Muscle layer of colon (tissue), 2 donors: ENCODE results near the gene PPP6R2.

Experiments
- H3K27ac ChIP-seq: one replicate; pipeline ENCODE4 v1.7.0; 2013; ENCODE audit warnings: low read depth, mild to moderate bottlenecking, low read length, moderate library complexity
- H3K27me3 ChIP-seq, 2 donors: one replicate each; pipeline ENCODE4 v1.7.0; 2013; ENCODE audit warnings: low read length in 2 of 2, mild to moderate bottlenecking in 2 of 2; ENCODE audit not compliant: insufficient read depth in 2 of 2, control insufficient read depth in 1 of 2
- H3K36me3 ChIP-seq: one replicate; pipeline ENCODE4 v1.7.0; 2013; ENCODE audit warnings: mild to moderate bottlenecking, low read length; ENCODE audit not compliant: insufficient read depth
- H3K4me1 ChIP-seq: one replicate; pipeline ENCODE4 v1.7.0; 2013; ENCODE audit warnings: mild to moderate bottlenecking, low read length; ENCODE audit not compliant: insufficient read depth
- H3K4me3 ChIP-seq, 2 donors: one replicate each; pipeline ENCODE4 v1.7.0; 2013; ENCODE audit warnings: low read length in 2 of 2, low read depth in 1 of 2, mild to moderate bottlenecking in 1 of 2, moderate library complexity in 1 of 2
- H3K9ac ChIP-seq: one replicate; pipeline ENCODE4 v1.7.0; 2013; ENCODE audit warnings: low read length
- H3K9me3 ChIP-seq: one replicate; pipeline ENCODE4 v1.7.0; 2013; ENCODE audit warnings: mild to moderate bottlenecking, low read length
- donor health status: abdominal sarcoma.
- donor health status: Adenocarcinoma of cecum.

The PPP6R2 gene

DNA sequence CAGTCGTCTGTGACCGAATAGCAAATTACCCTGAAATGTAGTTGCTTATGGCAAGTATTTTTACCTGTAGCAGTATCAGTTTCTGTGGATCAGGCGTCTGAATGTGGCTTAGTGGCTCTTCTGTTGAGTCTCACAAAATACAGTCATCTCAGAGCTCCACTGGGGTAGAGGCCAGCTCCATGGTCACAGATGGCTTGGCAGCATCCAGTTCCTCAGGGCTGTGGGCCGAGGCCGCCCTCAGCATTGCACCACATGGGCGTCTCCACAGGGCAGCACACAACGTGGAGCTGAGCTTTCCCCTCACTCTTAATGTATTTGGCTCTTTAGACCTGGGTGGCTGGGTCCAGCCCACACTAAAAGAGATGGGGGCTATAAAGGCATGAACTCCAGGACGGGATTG, 73.9 kb downstream of the PPP6R2 start:
- no peak overlapping the region for H3K4me3 ChIP-seq
- H3K9me3 ChIP-seq, result no peaks in the 10 kb centered on the region
- H3K9ac ChIP-seq, result no peak overlapping the region
- H3K4me1 ChIP-seq, result no peaks in the 10 kb centered on the region
- no peaks in the 10 kb centered on the region for H3K27me3 ChIP-seq
- no peak overlapping the region for H3K27ac ChIP-seq
- H3K36me3 ChIP-seq, result peaks cover 72% of the 10 kb centered on the region

DNA sequence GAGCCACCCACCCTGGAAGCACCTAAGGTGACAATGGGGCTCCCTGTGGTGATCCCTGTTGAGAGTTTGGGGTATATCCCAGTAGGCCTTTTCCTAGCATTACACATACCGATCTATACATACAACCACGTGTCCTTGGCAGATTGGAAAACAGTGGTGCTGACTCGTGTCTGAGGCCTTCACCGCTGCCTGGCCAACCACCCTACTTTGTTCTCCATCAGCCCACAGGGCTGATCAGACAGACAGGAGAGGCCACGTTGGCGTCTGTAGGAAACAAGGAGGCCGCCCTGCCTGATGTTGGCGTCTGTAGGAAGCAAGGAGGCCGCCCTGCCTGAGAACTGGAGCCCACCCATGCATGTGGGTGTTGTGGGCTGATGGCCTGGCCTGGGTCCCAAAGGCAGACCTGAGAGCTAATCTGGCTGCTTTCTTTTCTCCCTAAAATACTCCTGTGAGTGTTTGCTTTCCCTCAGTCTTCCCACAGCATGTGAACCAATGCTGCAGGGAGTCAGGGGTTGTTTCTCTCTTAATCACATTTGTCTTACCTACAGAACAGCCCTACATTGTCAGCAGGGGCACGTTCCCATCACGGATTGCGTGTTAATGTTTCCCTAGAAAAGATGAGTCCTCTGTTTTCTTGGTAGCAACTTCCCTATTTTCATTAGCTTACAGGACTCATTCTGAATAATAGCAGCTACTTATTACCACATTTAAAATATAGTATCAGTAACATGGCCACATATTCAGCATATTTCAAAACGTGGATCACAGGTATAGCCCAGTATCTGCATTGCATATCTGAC, 74.5 kb downstream of the PPP6R2 start:
- Histone ChIP-seq H3K4me3 (no peak overlapping the region), H3K27ac (no peak overlapping the region), H3K9me3 (no peaks in the 10 kb centered on the region), H3K9ac (no peak overlapping the region), H3K4me1 (no peaks in the 10 kb centered on the region), H3K27me3 (no peaks in the 10 kb centered on the region), H3K36me3 (peaks cover 78% of the 10 kb centered on the region)

DNA sequence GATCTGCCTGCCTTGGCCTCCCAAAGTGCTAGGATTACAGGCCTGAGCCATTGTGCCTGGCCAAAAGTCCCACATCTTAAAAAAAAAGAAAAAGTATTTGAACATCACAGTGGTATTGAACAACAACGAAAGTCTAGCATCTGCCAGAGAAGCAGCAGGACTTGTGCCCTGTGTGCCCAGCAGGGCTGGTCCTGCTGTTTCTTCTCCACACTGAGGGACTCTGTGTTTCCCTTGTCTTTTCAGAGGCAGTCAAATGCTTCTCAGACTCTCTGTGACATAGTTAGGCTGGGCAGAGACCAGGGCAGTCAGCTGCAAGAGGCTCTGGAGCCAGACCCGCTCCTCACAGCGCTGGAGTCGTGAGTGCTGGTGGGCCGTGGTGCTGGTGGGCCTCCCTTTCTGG, 75.5 kb downstream of the PPP6R2 start:
- Histone ChIP-seq H3K4me3 (no peak overlapping the region), H3K36me3 (peaks cover 88% of the 10 kb centered on the region), H3K27ac (no peak overlapping the region), H3K9ac (no peak overlapping the region), H3K27me3 (no peaks in the 10 kb centered on the region), H3K9me3 (no peaks in the 10 kb centered on the region), H3K4me1 (no peaks in the 10 kb centered on the region)

DNA sequence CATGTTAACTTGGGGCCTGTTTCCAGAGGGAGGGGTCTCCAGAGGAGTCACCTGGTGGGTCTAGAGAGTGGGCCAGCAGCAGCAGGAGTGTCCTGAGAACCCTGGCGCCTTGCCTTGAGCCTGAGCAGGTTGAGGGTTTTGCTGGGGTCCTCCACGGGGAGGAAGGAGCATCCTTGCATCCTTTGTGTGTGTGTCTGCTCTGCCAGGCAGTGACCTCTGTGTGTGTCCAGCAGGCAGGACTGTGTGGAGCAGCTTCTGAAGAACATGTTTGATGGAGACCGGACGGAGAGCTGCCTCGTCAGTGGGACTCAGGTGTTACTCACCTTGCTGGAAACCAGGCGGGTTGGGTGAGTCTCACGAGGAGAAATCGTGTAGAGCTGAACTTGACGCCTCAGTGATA, 76.0 kb downstream of the PPP6R2 start:
- no peak overlapping the region for H3K4me3 ChIP-seq
- H3K36me3 ChIP-seq, result peaks cover 92% of the 10 kb centered on the region
- H3K9ac ChIP-seq, result no peak overlapping the region

DNA sequence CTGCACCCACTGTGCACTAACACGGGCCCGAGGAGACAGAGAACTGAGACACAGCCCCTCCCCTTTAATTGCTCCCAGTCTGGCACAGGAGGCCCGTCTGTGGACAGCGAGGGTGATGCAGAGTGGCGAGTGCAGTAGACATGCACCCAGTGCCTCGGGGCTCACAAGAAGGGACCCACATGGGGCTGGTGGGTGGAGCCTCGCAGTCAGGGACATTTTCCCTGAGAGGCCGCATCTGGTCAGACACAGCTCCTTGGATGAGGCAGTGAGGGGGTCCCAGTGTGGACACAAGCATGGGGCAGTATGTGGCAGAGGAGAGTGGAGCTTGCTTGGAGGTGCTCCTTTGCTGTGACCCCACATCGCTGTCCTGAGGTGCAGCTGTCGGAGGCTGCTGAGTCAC, 76.9 kb downstream of the PPP6R2 start:
- no peaks in the 10 kb centered on the region for H3K9me3 ChIP-seq
- peaks cover 86% of the 10 kb centered on the region for H3K36me3 ChIP-seq
- no peaks in the 10 kb centered on the region for H3K27me3 ChIP-seq
- no peak overlapping the region for H3K27ac ChIP-seq
- H3K9ac ChIP-seq, result no peak overlapping the region
- no peak overlapping the region for H3K4me3 ChIP-seq
- H3K4me1 ChIP-seq, result no peaks in the 10 kb centered on the region

More for the DNA sequence above, 76.0 kb downstream of the PPP6R2 start:
- no peaks in the 10 kb centered on the region for H3K4me1 ChIP-seq
- no peak overlapping the region for H3K27ac ChIP-seq
- no peaks in the 10 kb centered on the region for H3K27me3 ChIP-seq
- no peaks in the 10 kb centered on the region for H3K9me3 ChIP-seq

DNA sequence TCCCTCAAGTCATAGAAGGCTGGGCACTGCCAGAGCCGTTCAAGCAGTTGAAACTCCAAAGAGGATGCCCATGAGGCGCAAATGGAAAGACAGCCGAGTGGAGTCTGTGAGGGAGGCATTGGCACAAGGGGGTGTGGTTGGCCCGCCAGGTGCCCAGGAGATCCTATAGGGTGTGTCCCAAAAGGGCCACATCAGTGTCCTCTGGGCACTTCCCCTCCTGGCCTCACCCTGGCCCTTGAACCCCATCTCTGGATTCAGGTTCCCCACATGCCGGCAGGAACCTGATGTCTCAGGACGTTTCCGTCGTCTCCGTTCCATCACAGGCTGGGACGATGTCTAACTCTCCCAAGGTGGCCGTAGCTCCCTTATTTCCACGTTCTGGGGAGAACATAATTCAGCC, 77.5 kb downstream of the PPP6R2 start:
- H3K36me3 ChIP-seq, result peaks cover 86% of the 10 kb centered on the region
- H3K27ac ChIP-seq, result no peak overlapping the region
- H3K4me1 ChIP-seq, result no peaks in the 10 kb centered on the region
- H3K9me3 ChIP-seq, result no peaks in the 10 kb centered on the region
- H3K4me3 ChIP-seq, result no peak overlapping the region
- no peak overlapping the region for H3K9ac ChIP-seq
- H3K27me3 ChIP-seq, result no peaks in the 10 kb centered on the region

DNA sequence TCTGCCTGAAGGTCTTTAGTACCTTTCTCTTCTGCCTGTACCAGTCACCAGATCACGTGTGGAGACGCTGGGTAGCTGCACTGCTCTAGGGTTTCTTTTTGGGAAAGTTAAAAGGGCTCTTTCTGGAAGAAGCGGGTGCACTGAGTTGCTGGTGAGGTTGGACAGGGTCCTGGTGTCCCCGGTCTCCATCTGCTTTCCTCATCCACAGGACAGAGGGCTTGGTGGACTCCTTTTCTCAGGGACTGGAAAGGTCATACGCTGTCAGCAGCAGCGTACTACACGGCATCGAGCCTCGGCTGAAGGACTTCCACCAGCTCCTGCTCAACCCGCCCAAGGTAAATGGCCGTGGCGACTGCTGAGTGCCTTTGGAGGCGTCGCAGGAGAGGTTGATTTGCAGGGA, 78.9 kb downstream of the PPP6R2 start:
- H3K9me3 ChIP-seq, result no peaks in the 10 kb centered on the region
- no peak overlapping the region for H3K9ac ChIP-seq
- H3K36me3 ChIP-seq, result peaks cover 78% of the 10 kb centered on the region
- H3K4me1 ChIP-seq, result no peaks in the 10 kb centered on the region
- H3K27me3 ChIP-seq, result no peaks in the 10 kb centered on the region
- no peak overlapping the region for H3K4me3 ChIP-seq
- H3K27ac ChIP-seq, result no peak overlapping the region

DNA sequence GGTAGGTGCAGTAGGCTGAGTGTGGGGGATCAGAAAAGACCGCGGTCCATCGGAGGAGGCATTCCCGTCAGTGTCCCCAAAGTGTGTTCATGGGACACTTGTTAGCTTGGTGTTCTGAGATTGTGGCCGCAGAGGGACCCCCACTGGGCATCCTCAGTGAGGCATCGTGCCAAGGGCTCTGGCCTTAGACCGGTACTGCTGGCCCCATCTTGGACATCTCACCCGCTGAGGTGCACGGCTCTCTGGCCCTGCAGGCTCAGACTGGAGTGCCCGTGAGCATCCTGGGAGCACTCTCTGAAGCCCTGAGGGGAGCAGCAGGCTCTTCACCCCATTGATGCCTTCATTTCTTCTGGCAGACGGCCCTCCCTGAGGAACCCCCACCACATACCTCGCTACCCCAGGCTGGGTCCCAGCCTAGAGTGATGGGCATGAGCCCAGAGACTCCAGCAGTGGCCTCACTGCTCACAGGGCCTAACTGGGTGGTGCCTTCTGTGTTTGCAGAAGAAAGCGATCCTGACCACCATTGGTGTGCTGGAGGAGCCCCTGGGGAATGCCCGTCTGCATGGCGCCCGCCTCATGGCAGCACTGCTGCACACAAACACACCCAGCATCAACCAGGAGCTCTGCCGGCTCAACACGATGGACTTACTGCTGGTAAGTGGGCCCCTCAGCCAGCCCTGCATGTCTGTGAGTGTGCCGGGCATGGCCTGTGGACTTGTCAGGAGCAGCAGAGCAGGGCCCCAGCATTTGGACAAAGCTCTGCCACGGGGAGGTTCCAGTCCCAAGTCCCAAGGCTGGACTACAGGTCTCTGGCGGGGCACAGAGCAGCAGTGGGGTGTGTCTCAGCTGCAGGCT, 80.1 kb downstream of the PPP6R2 start:
- Histone ChIP-seq H3K4me1 (no peaks in the 10 kb centered on the region), H3K9ac (no peak overlapping the region), H3K27me3 (no peaks in the 10 kb centered on the region), H3K36me3 (peaks cover 69% of the 10 kb centered on the region), H3K27ac (no peak overlapping the region), H3K4me3 (no peak overlapping the region), H3K9me3 (no peaks in the 10 kb centered on the region)

DNA sequence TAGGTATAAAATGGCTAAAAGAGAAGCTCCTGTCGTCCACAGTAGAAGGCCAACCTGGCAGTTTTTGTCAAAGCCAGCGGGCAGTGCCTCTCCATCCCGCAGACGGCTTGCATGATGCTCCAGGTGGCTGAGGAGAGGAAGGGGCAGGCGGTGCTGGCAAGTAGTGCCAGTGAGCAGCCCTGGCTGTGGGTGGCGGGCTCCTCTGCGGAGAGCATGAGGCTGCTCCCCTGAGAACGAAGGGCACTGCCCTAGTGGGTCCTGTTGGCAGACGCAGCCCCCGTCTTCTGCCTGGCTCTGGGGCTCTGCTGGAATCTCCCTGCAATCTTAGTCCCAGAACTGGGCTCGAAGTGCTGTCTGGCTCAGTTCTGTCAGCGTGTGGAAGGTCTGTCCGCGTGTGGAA, 80.8 kb downstream of the PPP6R2 start:
- Histone ChIP-seq H3K4me1 (no peaks in the 10 kb centered on the region), H3K4me3 (no peak overlapping the region), H3K36me3 (peaks cover 65% of the 10 kb centered on the region), H3K27ac (no peak overlapping the region), H3K27me3 (no peaks in the 10 kb centered on the region), H3K9ac (no peak overlapping the region), H3K9me3 (no peaks in the 10 kb centered on the region)

DNA sequence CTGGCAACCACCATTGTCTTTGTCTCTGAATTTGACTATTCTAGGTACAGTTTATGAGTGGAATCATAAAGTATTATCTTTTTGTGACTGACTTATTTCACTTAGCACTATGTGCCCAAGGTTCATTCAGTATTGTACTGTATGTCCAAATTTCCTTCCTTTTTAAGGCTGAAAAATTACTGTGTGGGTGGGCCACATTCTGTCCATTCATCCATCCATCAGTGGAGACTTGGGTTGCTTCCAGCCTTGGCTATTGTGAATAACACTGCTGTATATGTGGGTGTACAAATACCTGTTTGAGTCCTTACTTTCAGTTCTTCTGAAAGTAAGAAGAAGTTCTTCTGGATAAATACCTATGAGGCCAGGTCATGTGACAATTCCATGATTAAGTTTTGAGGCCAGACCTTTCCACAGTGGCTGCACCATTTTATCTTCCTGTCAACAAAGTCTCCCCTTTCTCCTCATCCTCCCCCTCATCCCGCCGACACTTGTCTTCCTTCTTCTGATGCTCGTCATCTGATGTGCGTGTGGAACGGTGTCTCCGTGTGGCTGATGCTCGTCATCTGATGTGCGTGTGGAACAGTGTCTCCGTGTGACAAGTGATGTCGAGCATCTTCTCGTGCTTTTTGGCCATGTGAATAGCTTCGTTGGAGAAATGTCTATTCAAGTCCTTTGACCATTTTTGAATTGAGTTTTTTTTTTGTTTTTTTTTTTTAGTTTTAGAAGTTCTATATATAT, 82.2 kb downstream of the PPP6R2 start:
- H3K9ac ChIP-seq, result no peak overlapping the region
- H3K4me1 ChIP-seq, result no peaks in the 10 kb centered on the region
- no peaks in the 10 kb centered on the region for H3K9me3 ChIP-seq
- H3K27ac ChIP-seq, result no peak overlapping the region
- no peaks in the 10 kb centered on the region for H3K27me3 ChIP-seq
- H3K36me3 ChIP-seq, result peaks cover 63% of the 10 kb centered on the region
- H3K4me3 ChIP-seq, result no peak overlapping the region

DNA sequence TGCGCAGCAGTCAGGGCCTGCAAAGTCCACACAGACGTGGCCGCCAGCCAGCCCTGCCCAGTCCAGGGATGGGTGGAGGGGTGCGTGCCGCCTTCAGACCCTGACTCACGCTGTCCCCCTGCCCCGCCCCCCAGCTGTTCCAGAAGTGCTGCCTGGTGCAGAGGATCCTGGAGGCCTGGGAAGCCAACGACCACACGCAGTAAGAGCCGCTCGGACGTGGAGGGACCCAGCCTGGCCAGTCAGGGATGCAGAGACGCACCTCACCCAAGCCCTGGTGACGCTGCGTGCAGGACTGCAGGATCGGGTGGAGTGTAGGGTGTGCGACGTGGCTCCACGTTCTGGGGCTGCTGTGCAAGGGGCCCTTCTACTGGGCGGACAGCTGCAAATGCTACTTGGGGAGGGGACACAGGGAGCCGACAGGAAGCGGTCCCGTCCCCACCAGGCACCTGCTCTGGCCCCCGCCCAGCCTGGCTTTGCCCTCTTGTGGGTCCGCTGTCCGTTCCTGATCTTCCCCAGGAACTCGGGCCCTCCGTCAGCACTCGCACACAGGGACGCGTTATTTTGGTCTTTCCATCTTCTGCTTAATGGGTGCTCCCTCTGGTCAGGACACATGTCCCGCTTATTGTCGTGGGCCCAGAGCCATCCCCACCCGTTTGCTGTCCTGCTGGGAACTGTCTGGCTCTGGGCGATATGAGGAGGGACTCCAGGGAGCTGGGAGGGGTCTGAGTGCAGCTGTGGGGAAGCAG, 89.2 kb downstream of the PPP6R2 start:
- Histone ChIP-seq H3K27ac (no peak overlapping the region), H3K27me3 (no peaks in the 10 kb centered on the region), H3K4me1 (no peaks in the 10 kb centered on the region), H3K9me3 (no peaks in the 10 kb centered on the region), H3K36me3 (peaks cover 60% of the 10 kb centered on the region), H3K9ac (no peak overlapping the region), H3K4me3 (no peak overlapping the region)
